GM19193 (cell line): ENCODE results near the gene CDK10.

Experiments used
- POLR2A ChIP-seq: IDR thresholded peaks from 4 replicates; pipeline ENCODE4 v1.6.1; 2011; ENCODE audit not compliant: insufficient read depth, insufficient read length; ENCODE audit errors: extremely low read depth

CDK10 gene

DNA sequence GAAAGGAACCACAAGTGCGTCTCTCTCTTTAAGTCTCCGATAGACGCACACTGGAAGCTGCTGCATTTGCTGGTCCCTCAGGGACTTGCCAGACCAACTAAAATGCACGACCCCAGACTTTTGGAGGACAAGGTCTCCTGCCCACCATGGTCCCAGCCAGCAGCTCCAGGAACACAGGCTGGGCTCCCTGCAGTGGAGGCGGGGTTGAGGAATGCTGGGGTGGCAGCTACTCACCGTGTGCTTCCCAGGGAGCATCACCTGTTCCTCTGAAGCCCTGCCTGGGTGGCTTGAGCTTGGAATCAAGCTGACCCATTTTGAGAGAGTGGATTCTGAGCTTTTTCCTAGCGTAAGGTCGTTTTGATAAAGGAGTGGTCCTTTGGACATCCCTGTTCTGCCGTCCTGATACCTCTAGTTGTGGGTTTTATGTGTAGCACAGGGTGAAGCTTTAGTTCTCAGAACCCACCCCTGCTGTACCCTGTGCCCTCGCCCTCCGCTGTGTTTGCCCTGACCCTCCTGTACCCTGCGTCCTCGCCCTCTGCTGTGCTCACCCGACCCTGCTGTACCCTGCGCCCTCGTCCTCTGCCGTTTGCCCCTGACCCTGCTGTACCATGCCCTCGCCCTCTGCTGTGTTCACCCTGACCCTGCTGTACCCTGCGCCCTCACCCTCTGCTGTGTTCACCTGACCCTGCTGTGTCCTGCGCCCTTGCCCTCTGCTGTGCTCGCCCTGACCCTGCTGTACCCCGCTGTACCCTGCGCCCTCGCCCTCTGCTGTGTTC is 45.8 kb downstream of the CDK10 start:
- TF ChIP-seq POLR2A = peak; percentile 16

DNA sequence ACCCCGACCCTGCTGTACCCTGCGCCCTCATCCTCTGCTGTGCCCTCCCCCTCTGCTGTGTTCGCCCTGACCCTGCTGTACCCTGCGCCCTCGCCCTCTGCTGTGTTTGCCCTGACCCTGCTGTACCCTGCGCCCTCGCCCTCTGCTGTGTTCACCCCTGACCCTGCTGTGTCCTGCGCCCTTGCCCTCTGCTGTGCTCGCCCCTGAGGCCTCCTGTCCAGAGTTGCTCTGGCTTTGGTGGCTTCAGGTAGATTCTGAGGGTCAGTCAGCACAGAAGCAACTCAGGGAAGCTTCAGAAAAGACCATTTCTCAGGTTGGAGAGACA is 46.4 kb downstream of the CDK10 start:
- TF ChIP-seq POLR2A = no peak

DNA sequence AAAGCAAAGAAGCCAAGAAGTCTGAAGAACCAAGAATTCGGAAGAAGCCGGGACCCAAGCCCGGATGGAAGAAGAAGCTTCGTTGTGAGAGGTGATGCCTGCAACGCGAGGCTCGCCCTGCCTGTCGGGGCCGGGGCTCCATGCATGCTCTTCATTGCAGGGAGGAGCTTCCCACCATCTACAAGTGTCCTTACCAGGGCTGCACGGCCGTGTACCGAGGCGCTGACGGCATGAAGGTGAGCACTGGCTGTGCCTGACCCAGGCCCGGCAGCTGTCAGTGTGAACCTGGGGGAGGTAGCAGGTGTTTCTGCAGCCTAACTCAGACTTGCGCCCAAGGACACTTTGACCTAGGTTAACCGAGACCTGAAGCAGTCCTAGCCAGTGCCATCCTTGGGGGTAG is 46.8 kb downstream of the CDK10 start:
- no peak for TF ChIP-seq POLR2A

DNA sequence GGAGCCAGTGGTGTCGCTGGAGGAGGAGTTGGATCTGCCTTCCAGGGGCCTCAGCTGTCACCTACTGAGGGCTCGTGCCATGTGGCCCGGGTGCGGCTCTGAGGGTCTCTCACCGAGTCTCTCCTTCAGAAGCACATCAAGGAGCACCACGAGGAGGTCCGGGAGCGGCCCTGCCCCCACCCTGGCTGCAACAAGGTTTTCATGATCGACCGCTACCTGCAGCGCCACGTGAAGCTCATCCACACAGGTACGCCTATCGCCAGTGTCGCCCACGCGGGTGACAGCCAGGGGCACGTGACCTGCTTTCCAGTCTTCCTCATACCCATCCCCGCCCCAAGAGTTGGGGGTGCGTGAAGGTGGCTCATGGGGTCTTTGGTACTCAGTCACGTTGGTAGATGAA is 47.3 kb downstream of the CDK10 start:
- TF ChIP-seq POLR2A = no peak

DNA sequence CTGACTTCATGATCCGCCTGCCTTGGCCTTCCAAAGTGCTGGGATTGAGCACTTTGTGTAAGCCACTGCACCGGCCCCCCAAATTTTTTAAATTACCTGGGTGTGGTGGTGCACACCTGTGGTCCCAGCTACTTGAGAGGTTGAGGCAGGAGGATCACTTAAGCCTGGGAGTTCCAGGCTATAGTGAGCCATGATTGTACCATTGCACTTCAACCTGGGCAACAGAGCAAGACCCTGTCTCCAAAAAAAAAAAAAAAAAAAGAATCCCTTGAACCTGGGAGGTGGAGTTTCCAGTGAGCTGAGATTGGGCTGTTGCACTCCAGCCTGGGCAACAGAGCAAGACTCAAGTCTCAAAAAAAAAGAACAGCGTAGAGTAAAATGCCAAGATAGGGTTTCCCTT is 50.1 kb downstream of the CDK10 start:
- no peak for TF ChIP-seq POLR2A

DNA sequence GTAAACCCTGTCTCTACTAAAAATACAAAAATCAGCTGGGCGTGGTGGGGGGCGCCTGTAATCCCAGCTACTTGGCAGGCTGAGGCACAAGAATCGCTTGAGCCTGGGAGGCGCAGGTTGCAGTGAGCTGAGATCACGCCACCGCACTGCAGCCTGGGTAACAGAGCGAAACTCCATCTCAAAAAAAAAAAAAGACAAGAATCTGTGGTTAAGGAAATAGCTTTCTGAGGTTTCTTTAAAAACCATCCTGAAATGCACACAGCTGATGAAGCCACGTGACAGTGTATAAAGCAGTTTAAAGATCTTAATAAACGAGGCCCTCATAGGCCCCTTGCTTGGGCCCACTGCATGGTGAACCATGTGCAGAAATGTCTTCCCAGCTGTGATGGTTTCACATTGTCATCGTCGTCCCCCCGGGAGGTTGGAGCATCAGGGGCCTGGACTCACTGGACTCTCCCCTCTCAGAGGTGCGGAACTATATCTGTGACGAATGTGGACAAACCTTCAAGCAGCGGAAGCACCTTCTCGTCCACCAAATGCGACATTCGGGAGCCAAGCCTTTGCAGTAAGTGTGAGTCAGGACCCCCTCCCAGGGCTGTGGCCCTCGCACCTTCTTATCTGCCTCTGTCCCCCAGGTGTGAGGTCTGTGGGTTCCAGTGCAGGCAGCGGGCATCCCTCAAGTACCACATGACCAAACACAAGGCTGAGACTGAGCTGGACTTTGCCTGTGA is 51.0 kb downstream of the CDK10 start:
- TF ChIP-seq POLR2A = no peak

DNA sequence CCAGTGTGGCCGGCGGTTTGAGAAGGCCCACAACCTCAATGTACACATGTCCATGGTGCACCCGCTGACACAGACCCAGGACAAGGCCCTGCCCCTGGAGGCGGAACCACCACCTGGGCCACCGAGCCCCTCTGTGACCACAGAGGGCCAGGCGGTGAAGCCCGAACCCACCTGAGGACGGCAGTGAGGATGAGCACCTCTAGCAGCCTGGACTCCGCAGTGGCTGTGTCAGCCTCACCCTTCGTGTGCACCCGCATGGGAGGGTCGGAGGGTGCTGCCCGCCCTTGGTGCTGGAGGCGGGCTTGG is 51.5 kb downstream of the CDK10 start:
- no peak for TF ChIP-seq POLR2A

DNA sequence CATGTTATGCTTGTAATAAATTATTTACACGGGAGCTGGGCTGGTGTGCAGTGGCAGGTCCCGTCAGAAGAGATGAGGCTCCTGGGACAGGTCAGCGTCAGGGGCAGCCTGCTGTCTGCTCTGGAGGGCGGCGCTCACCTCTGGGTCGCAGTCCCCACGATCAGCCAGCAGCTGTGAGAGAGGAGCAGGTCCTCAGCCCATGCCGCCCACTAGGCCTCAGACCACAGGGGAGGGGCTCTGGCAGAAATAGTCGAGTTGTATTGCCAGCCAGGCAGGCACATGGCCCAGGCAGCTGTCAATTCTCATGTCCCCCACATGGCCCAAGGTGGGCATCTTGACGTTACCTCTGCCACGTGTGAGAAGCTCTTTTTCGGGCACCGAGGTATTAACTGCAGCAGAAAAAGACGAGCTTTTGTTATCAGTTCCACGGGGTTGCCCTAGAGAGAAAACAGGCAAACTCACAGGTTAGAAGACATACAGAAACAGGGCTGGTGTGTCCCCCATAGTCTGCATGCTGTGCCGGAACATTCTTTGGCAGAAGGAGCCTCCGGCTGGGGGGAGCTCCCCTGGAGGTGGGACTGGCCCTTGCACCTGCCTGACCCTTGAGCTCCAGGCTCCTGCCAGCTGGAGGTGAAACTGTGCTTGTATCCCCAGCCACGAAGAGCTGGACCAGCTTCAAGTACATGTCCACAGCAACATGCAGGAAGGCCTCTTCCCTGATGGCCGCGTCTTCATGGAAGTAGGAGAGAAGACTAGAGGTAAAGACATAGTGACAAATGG is 52.2 kb downstream of the CDK10 start:
- TF ChIP-seq POLR2A = no peak

DNA sequence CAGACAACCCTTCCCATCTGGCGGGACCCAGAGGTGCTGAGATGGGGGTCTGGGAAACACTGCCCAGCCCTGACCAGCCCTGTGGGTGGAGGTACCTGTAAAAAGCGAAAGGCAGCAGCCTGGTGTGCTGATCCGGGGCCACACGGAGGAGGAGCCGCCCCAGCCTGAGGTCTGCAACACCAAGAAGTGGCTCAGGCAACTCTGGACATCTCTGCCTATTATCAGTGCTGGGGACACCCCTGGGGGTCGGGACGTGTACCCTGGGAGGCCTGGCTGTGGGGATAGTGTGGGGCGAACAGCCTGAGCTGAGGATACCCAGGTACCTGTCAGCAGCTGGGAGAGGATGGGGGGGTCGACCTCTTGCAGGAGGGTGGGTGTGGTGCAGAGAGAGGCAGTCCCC is 52.9 kb downstream of the CDK10 start:
- no peak for TF ChIP-seq POLR2A

DNA sequence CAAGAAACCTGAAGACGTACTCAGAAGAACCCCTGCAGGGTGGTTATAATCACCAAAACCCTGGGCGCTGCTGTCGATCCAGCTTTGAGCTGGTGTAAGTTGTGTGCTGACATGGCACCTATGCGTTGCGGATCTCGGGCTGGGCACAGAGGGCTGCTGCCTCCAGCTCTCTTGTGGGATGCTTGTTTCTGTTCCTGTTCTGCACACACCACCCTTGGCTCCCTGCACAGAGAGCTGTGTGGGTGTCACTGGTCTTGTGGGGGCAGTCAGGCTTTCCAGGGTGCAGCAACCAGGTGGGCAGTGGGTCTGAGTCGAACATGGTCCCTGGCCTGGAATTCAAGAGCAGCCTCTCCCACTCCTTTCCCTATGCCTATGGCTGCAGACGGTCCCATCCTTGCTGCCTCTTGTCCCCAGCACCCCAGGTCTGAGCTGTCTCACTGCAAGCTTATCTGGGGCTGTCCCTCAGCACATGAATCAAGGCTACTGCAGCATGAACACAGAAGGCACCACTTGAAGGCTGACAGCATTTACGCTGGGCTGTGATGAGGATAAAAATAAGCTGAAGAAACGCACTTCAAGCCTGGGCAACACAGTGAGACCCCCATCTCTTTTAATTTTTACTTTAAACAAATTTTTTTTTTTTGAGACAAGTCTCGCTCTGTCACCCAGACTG is 55.0 kb downstream of the CDK10 start:
- no peak for TF ChIP-seq POLR2A

DNA sequence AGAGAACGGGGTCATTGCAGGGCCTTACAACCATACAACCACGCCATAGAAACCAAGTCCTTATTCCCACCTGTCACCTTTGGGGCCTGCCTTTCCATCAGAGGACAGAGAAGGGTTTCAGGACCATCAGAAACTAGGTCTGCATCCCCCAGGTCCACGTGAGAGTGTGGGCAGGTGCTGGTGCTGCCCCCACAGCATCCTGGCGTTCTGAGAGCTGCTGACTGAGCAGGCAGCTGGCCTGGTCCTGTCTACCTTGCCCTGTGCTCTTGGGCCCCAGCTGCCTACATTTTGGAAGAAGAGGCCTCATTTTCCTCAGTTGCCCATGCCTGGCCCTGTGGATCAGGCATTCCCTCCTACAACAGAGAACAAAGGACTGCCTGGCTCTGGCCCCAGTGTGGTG is 56.5 kb downstream of the CDK10 start:
- TF ChIP-seq POLR2A = no peak

DNA sequence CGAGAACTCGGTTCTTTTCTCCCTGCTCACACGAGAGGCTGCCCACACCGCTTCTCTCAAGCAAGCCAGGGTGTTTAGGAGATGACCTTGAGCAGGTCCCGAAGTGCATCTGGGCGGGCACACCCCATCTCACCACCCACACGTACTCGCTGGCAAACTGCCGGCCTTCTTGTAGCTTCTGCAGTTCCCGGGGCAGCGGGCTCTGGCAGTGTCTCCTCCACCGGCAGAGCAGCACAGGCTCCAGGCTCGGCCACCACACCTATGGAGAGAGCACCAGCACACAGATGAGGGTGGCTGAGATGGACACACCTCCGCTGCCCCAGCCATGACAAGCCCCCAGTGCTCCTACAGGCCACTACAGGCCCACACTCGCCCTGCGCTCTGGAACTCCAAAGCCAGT is 58.3 kb downstream of the CDK10 start:
- no peak for TF ChIP-seq POLR2A
